OCI-LY3 (cell line): ENCODE measurements around the gene SPRN.

Experiments
- EZH2phosphoT487 ChIP-seq: fragments of 200-600 bp; shearing (Covaris generic); IDR thresholded peaks from 2 replicates; pipeline ENCODE4 v1.6.1; 2018; ENCODE audit warnings: antibody characterized with exemption, mixed run types, low read depth
- TF ChIP-seq, protein P1 (sequence below): fragments of 200-600, 300-600 bp; sonication (generic); IDR thresholded peaks from 2 replicates; pipeline ENCODE4 v1.5.1; 2014; ENCODE audit warnings: antibody characterized with exemption, low read length, low read depth

DNA sequence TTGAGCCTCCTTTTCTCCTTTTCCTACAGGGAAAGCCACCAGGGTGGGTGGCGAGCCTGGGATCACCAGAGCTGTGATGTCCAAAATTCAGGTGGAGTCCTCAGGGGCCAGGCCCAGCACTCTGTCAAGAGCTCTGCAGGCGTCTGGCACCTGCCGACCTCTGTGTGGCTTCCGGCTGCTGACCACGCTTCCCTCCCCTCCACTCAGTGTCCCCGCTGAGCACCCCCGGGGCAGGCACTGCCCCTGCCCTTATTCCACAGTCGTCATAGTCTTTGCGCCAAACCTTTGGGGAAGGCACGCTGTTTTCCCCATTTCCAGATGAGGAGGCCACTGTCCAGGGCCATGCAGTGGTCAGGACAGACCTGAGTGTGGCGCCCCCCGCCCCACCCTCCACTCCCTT, 22.9 kb downstream of the SPRN start:
- TF ChIP-seq, protein P1, sequence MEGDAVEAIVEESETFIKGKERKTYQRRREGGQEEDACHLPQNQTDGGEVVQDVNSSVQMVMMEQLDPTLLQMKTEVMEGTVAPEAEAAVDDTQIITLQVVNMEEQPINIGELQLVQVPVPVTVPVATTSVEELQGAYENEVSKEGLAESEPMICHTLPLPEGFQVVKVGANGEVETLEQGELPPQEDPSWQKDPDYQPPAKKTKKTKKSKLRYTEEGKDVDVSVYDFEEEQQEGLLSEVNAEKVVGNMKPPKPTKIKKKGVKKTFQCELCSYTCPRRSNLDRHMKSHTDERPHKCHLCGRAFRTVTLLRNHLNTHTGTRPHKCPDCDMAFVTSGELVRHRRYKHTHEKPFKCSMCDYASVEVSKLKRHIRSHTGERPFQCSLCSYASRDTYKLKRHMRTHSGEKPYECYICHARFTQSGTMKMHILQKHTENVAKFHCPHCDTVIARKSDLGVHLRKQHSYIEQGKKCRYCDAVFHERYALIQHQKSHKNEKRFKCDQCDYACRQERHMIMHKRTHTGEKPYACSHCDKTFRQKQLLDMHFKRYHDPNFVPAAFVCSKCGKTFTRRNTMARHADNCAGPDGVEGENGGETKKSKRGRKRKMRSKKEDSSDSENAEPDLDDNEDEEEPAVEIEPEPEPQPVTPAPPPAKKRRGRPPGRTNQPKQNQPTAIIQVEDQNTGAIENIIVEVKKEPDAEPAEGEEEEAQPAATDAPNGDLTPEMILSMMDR: no peak
- no peak for TF ChIP-seq EZH2phosphoT487
